Measurements from ENCODE around the gene NUFIP2.
"Not testable (repeated sequence)": the region's sequence is repeated elsewhere in the genome, so short reads cannot be mapped to it uniquely, and the experiment has no call there.

The NUFIP2 gene

GRCh38 chr17:29234972-29235371 lies 59.0 kb downstream of the NUFIP2 start:
- DNase-seq = not testable (repeated sequence)

- no peak for DNase-seq
Observed at GRCh38 chr17:29233301-29233700, 60.6 kb downstream of the NUFIP2 start.

GRCh38 chr17:29225396-29225795 lies 68.6 kb downstream of the NUFIP2 start:
- DNase-seq = no peak

GRCh38 chr17:29221338-29221737 lies 72.6 kb downstream of the NUFIP2 start:
- DNase-seq = not testable (repeated sequence)

- peak; percentile 90 for DNase-seq
Observed at GRCh38 chr17:29219378-29220047, 74.4 kb downstream of the NUFIP2 start.

- DNase-seq = no peak
Observed at GRCh38 chr17:29216856-29217255, 77.1 kb downstream of the NUFIP2 start.

GRCh38 chr17:29216181-29216580 lies 77.8 kb downstream of the NUFIP2 start:
- DNase-seq = no peak

GRCh38 chr17:29215717-29216116 lies 78.2 kb downstream of the NUFIP2 start:
- DNase-seq = no peak

GRCh38 chr17:29215174-29215573 lies 78.8 kb downstream of the NUFIP2 start:
- no peak for DNase-seq

- DNase-seq = no peak
Observed at GRCh38 chr17:29214215-29215146, 79.5 kb downstream of the NUFIP2 start.

GRCh38 chr17:29212681-29213121 lies 81.2 kb downstream of the NUFIP2 start:
- peak; percentile 95 for DNase-seq

- DNase-seq = no peak
Observed at GRCh38 chr17:29212094-29212631, 81.8 kb downstream of the NUFIP2 start.

GRCh38 chr17:29210879-29211278 lies 83.1 kb downstream of the NUFIP2 start:
- DNase-seq = no peak

- no peak for DNase-seq
Observed at GRCh38 chr17:29209073-29209472, 84.9 kb downstream of the NUFIP2 start.

- DNase-seq = no peak
Observed at GRCh38 chr17:29207975-29208374, 86.0 kb downstream of the NUFIP2 start.
